NCI-H2029 (cell line): Measurements from ENCODE around the gene ABHD17A.

ENCODE experiments used
- DNase-seq: peaks from one replicate; lab custom pipeline; 2025; lab: John Stamatoyannopoulos, UW

Gene ABHD17A

GRCh38 chr19:1864480-1865171 is 20.7 kb downstream of the ABHD17A start:
- DNase-seq: peak; percentile 37

DNA sequence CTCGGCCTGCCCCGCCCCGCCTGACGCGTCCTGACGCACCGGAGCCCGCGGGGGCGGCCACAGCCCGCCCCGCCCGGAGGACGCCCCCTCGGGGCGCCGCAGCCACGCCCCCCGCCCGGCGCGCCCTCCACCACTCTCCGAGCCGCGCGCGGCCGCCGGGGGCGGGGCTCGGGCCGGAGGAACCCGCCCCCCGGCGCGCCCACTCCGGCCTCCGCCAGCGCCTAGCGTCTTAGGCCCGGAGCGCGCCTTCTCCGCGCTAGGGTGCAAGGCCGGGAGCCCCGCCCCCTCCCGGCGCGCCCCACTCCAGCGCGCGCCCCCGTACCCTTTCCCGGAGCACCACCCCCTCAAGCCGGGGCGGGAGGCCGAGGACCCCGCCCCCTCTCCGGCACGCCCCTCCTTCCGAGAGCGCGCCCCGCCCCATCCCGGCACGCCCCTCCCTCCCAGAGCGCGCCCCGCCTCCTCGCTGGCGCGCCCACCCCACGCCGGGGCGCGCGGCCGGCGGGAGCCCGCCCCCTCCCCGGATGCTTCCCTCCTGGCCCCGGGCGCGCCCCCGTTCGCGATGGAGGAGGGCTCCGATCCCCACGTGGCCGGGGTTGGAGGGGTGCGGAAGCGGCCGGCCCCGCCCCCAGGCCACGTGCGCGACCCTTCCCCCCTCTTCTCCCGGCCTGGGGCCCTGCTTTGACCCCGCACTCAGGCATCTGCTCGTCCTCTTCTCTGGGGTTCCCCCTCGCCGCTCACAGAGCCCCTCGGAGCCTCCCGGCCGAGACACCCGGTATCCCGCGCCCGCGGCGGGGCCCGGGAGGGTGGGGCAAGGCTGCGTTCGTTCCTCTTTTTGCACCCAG is 21.4 kb downstream of the ABHD17A start:
- peak; percentile 92 for DNase-seq

GRCh38 chr19:1863328-1863637 is 22.0 kb downstream of the ABHD17A start, which contains the start of gene KLF16:
KLF16 (minus strand) TSS chr19:1863579; CDS start chr19:1863497, 82 bp downstream.
- no peak for DNase-seq

DNA sequence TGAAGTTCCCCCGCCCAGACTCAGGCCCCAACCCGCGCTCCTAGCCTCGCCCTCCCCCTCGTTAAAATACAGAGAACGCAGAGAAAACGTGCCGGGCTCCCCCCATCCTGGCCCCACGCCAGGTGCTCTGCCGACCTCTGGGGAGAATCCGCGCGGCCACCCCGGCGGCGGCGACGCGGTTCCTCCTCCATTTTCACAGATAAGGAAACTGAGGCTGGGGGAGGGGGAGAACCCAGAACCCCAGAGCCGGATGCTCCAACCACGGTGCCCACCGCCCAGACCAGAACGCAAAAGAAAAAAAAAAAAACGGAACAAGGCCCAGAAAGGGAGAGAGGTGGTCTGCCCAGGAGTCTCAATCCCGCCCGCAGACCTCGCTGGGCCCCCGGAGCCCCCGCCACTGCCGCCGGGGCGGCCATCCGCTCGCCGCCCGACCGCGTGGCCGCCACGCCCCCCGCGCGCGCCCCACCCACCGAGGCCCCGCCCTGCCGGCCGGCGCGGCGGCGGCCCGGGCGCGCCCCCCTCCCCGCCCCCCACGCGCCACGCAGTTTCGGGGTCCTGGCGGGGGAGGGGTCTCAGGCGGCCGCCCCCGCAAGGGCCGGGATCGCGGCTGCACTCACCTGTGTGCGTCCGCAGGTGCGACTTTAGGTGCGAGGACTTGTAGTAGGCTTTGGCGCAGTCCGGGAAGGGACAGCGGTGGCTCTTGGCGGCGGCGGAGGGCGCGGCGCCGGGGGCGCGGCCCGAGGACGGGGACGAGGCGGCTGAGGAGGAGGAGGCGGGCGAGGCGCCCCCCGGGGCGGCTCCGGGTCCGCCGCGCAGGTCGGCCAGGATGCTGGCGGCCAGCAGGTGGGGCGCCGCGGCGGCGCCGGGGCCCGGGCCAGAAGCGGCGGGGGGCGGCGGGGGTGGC is 22.6 kb downstream of the ABHD17A start:
- DNase-seq: no peak

- no peak for DNase-seq
These were observed 23.2 kb downstream of the ABHD17A start for GRCh38 chr19:1862068-1862423.

- DNase-seq: no peak
These were observed 23.7 kb downstream of the ABHD17A start for GRCh38 chr19:1861599-1862031.

DNA sequence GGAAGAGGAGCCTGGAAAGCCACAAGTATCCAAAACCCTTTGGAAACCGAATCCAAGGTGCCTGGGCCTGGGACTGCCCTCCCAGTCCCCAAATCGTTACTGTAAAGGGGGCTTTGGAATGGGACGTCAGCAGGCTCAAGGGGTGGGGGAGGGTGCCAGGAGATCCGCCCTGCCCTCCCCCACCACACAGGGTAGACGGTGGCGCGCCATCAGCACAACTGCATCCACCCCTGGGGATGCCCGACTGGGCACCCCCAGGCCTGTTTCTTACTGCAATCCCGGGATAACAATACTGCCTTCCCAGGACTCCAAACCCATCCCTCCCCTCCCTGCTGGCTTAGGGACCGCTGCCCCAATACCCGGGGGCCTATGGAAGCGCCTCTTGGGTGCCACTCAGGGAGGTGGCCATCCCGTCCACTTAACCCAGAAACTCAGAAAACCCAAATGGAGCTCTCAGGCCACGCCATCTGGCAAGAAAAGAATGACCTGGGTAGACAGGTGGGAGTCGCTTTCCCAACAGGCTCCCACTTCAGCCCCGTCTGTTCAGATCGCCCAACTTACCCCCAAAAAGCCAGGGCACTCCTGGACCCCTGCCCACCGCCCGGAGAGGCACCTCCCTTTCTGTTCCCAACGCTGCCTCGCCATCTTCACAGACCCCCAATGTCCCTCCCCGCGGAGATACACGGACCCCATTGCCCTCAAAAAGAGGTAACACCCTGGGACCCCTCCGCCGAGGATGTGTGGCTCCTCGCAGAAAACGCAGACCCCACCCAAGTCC is 24.3 kb downstream of the ABHD17A start:
- DNase-seq: no peak

GRCh38 chr19:1860042-1860775 is 25.1 kb downstream of the ABHD17A start:
- DNase-seq: peak; percentile 28

GRCh38 chr19:1859331-1859781 is 25.9 kb downstream of the ABHD17A start:
- no peak for DNase-seq

GRCh38 chr19:1858412-1859081 is 26.7 kb downstream of the ABHD17A start:
- DNase-seq: no peak

DNA sequence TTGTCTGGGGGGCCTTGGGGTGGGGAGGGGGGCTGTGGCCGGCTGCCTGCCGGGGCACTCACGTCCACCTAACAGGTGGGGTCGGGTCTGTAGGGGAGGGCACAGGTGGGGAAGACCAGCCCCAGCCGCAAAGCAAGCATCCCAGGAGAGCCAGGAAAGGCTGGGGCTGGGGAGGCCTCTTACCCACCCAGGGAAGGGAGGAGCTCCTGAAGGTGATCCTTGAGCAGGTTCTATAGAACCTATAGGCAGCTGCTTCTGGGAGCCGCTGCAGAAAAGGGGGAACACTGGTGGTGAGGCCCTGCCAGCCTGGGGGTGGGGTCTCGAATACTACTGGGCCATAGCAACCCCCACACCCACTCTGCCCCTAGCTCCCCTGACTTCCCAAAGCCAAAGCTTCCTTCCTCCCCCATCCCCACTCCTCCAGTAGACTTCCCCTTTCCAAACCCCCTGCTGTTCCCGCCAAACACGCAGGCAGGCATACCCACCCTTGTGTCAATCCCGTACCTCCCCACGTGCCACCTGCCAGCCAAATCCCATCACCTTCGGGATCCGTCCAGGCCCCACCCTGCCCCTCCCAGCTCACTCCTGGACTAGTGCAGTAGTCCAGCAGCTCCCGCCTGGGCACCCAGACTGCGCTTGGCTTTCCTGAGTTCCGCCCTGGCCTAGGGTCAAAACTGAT is 27.5 kb downstream of the ABHD17A start:
- no peak for DNase-seq

DNA sequence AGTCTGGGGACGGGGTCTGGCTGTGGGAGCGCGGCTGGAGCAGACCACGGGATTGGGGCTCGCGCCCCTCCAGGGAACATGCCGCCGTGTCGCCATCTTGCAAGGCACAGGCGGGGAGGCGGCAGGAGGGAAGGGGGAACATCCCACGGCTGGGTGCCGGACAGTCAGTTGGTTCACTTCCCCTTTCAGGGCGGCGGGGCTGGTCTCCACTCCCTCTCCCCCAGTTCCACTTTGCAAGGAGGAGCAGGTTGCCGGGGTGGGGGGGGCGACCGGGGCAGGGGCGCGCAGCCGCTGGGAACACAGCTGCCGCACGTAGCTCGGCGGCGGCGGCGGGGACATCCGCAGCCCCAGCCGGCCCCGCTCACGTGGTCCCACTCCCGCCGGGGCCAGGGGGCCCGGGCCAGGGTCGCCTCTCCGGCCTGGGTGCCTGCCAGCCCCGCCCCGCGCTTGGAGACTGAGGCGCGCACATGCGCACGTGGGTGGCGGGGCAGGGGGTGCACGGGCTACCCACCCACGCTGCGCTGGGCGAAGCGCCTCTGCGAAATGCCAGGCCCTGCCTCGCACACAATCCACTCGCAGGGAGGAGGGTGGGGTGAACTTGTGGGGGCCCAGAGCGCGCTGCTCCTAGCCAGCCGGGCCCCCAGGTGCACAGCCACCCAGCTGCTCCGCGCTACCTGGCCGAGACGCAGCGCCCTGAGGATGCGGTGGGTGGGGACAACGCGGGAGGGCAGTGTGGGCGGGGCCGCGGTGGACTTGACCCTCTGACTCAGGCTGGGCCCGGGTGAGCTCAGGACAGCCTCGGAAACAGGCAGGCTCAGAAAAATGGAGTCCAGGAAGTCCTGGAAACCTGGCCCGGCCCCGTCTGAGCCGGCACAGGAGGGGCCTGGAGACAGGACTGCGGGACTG is 28.3 kb downstream of the ABHD17A start:
- DNase-seq: no peak

- no peak for DNase-seq
These were observed 29.0 kb downstream of the ABHD17A start for GRCh38 chr19:1856345-1856697.

DNA sequence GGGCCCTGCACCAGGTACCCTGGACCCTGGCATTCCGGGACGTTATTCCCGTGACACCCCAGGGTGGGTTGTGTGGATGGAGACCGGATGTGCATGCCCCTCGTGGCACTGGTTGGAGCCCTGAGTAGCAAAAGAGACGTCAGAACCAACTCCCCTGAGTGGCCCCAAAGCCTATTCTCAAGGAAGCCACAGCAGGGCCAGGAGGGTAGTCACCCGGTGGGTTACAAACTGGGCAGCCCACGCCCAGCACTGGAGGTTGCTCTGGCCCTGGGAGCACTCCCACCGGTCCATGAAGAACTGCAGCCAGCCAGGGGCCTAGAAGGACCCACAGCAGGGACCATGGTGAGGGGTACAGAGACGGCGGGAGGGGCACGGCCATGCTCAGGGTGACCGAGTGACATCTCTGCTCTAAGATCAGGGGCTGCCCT is 29.5 kb downstream of the ABHD17A start:
- DNase-seq: no peak

- DNase-seq: peak; percentile 50
These were observed 30.1 kb downstream of the ABHD17A start for GRCh38 chr19:1855040-1855827.

- no peak for DNase-seq
These were observed 30.7 kb downstream of the ABHD17A start for GRCh38 chr19:1854542-1855039.

- no peak for DNase-seq
These were observed 31.2 kb downstream of the ABHD17A start for GRCh38 chr19:1854039-1854541.
